Measurements from ENCODE around the gene GALNS. TPM values are rescaled to one million over a fixed set of nuclear protein-coding genes. Genes with fewer than 3 reads are reported as not detected.
A peak's percentile ranks its signal among the peaks of the same experiment; 100 is the strongest.

Gene GALNS
- total and polyA plus RNA-seq, 2 of the 13 experiments (the other 11 are each of a cell fraction or from before 2014, with no cell fraction given), result 9.2 to 9.8 TPM

DNA sequence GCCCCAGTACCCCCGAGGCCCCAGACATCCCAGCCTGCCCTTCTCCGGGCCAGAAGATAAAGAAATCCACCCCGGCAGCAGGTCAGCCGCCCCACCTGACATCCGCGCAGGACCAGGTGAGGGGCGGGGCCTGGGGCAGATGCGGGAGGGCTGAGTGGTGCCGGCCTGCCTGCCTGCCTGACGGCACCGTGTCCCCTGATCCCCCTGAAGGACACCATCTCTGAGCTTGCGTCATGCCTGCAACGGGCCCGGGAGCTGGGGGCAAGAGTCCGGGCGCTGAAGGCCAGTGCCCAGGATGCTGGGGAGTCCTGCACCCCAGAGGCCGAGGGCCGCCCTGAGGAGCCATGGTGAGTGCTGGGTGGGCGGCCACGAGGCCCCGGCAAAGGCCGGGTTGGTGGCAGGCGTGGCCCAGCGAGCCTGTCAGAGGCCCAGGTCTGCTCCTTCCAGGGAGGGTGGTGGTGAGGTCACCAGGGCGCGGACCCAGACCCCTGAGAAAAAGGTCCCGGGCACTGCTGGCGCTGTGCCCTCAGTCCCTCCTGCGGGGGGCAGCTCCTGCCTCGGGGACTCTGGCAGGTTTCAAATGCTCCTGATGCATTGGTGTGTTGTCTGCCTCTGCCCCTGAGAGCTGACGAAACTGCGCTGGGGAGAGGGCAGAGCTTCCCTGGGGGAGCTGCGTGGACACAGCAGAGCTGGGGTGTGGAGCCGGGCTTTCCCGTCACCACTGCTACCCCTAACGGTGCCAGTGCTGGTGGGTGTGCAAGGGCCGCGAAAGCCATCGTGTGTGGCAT is 52.0 kb downstream of the GALNS start (continued):
- TF ChIP-seq, protein P1, sequence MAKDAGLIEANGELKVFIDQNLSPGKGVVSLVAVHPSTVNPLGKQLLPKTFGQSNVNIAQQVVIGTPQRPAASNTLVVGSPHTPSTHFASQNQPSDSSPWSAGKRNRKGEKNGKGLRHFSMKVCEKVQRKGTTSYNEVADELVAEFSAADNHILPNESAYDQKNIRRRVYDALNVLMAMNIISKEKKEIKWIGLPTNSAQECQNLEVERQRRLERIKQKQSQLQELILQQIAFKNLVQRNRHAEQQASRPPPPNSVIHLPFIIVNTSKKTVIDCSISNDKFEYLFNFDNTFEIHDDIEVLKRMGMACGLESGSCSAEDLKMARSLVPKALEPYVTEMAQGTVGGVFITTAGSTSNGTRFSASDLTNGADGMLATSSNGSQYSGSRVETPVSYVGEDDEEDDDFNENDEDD (CRISPR knock-in tag; IDR thresholded peaks at IDR 0.05; ENCODE audit: borderline replicate concordance), result peak; percentile 46; the same call in 1 of the 2 replicates
- TF ChIP-seq ERF (CRISPR knock-in tag; IDR thresholded peaks at IDR 0.05), result peak; percentile 68; the same call in 1 of the 2 replicates
- no peak for TF ChIP-seq NFRKB (IDR thresholded peaks at IDR 0.05)
- peak; percentile 76; the same call in 1 of the 2 replicates for TF ChIP-seq ZNF605 (CRISPR knock-in tag; IDR thresholded peaks at IDR 0.05)
- no peak for TF ChIP-seq JUND (CRISPR knock-in tag; IDR thresholded peaks at IDR 0.05)
- TF ChIP-seq ZBTB21 (CRISPR knock-in tag; IDR thresholded peaks at IDR 0.05), result peak; percentile 57; the same call in 1 of the 2 replicates
- TF ChIP-seq RFX5 (IDR thresholded peaks at IDR 0.05; ENCODE audit: low read depth, low read length), result no peak
- TF ChIP-seq ZNF33B (CRISPR knock-in tag; IDR thresholded peaks at IDR 0.05), result no peak; the same call in 1 of the 2 replicates
- peak; percentile 60; the same call in 1 of the 2 replicates for TF ChIP-seq SMAD1 (CRISPR knock-in tag; IDR thresholded peaks at IDR 0.05; ENCODE audit: borderline replicate concordance, low read depth)
- TF ChIP-seq HNRNPL (IDR thresholded peaks at IDR 0.05; ENCODE audit: low read depth, low read length), result peak; percentile 57; the same call in 1 of the 2 replicates
- 0 out of 2 replicates have a peak, but pooled peaks have one; percentile 50 for TF ChIP-seq YEATS2 (CRISPR knock-in tag; IDR thresholded peaks at IDR 0.05; ENCODE audit: borderline replicate concordance)
- no peak for TF ChIP-seq ZNF317 (CRISPR knock-in tag; IDR thresholded peaks at IDR 0.05)
- TF ChIP-seq ZFY (CRISPR knock-in tag; IDR thresholded peaks at IDR 0.05), result peak; percentile 79
- TF ChIP-seq, protein P2, sequence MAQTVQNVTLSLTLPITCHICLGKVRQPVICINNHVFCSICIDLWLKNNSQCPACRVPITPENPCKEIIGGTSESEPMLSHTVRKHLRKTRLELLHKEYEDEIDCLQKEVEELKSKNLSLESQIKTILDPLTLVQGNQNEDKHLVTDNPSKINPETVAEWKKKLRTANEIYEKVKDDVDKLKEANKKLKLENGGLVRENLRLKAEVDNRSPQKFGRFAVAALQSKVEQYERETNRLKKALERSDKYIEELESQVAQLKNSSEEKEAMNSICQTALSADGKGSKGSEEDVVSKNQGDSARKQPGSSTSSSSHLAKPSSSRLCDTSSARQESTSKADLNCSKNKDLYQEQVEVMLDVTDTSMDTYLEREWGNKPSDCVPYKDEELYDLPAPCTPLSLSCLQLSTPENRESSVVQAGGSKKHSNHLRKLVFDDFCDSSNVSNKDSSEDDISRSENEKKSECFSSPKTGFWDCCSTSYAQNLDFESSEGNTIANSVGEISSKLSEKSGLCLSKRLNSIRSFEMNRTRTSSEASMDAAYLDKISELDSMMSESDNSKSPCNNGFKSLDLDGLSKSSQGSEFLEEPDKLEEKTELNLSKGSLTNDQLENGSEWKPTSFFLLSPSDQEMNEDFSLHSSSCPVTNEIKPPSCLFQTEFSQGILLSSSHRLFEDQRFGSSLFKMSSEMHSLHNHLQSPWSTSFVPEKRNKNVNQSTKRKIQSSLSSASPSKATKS (CRISPR knock-in tag; IDR thresholded peaks at IDR 0.05), result no peak
- 0 out of 2 replicates have a peak, but pooled peaks have one; percentile 37 for TF ChIP-seq ZNF761 (CRISPR knock-in tag; conservative IDR thresholded peaks at IDR 0.05)
- TF ChIP-seq ZNF205 (CRISPR knock-in tag; IDR thresholded peaks at IDR 0.05), result no peak
- TF ChIP-seq, protein P3, sequence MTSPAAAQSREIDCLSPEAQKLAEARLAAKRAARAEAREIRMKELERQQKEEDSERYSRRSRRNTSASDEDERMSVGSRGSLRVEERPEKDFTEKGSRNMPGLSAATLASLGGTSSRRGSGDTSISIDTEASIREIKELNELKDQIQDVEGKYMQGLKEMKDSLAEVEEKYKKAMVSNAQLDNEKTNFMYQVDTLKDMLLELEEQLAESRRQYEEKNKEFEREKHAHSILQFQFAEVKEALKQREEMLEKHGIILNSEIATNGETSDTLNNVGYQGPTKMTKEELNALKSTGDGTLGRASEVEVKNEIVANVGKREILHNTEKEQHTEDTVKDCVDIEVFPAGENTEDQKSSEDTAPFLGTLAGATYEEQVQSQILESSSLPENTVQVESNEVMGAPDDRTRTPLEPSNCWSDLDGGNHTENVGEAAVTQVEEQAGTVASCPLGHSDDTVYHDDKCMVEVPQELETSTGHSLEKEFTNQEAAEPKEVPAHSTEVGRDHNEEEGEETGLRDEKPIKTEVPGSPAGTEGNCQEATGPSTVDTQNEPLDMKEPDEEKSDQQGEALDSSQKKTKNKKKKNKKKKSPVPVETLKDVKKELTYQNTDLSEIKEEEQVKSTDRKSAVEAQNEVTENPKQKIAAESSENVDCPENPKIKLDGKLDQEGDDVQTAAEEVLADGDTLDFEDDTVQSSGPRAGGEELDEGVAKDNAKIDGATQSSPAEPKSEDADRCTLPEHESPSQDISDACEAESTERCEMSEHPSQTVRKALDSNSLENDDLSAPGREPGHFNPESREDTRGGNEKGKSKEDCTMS (CRISPR knock-in tag; conservative IDR thresholded peaks at IDR 0.05), result no peak
- TF ChIP-seq MZF1 (CRISPR knock-in tag; IDR thresholded peaks at IDR 0.05; ENCODE audit: borderline replicate concordance), result 0 out of 2 replicates have a peak, but pooled peaks have one; percentile 60
- no peak for TF ChIP-seq ZNF577 (CRISPR knock-in tag; IDR thresholded peaks at IDR 0.05; ENCODE audit: borderline replicate concordance, low read depth)
- 0 out of 2 replicates have a peak, but pooled peaks have one; percentile 55 for TF ChIP-seq CC2D1A (CRISPR knock-in tag; IDR thresholded peaks at IDR 0.05)
- peak; percentile 79 for TF ChIP-seq ZFX (CRISPR knock-in tag; IDR thresholded peaks at IDR 0.05; ENCODE audit: low read depth)
- peak; percentile 90 for TF ChIP-seq ATF7-NPFF (CRISPR knock-in tag; IDR thresholded peaks at IDR 0.05; ENCODE audit: low read depth)
- TF ChIP-seq ZBTB38 (CRISPR knock-in tag; IDR thresholded peaks at IDR 0.05), result no peak; the same call in 1 of the 2 replicates
- TF ChIP-seq ZBTB42 (CRISPR knock-in tag; IDR thresholded peaks at IDR 0.05), result no peak
- no peak for TF ChIP-seq SP1 (IDR thresholded peaks at IDR 0.05)
- TF ChIP-seq SP1 (CRISPR knock-in tag; IDR thresholded peaks at IDR 0.05), result peak; percentile 63; the same call in 1 of the 2 replicates
